HG03060 (cell line): ENCODE measurements around the gene FNDC3B.

Experiments
- ATAC-seq: cut with Tn5 transposase; IDR thresholded peaks from one replicate; pipeline ENCODE4 v1.9.1; 2021; ENCODE audit warnings: low read depth, moderate number of reproducible peaks; ENCODE audit not compliant: unreplicated experiment

Gene FNDC3B

GRCh38 chr3:172130717-172131050, 91.3 kb downstream of the FNDC3B start:
- no peak for ATAC-seq

DNA sequence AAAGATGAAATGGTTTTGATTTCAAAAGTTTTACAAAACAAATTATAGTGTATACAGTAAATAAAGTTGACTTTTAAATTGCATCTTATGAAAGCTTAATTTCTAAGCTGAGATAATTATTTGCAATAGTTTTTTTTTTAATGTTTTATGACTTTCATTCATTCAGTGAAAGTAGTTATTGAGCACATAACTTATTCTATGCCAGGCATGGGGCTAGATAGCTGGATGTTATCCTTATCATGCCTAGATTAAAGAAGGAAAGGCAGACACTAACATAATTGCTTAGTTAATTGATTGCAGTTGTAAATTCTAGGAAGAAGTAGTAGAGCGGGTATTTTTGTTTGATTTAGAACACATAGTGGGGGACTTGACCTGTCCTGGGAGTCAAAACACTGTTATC, 92.4 kb downstream of the FNDC3B start:
- no peak for ATAC-seq

DNA sequence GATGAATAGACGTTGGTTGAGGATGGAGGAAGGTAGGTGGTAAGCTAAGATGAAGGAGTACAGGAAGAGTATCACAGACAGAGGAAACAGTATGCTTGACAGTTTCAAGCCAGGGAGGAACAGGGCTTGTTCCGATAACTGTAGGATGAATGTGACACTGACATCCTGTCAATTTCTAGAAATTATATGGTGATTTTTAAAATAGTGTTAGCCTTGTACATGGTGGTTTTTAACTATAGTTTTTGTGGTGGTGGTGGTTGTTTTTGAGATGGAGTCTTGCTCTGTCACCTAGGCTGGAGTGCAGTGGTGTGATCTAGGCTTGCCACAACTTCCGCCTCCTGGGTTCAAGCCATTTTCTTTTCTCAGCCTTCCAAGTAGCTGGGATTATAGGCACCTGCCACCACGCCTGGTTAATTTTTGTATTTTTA, 92.8 kb downstream of the FNDC3B start:
- no peak for ATAC-seq

DNA sequence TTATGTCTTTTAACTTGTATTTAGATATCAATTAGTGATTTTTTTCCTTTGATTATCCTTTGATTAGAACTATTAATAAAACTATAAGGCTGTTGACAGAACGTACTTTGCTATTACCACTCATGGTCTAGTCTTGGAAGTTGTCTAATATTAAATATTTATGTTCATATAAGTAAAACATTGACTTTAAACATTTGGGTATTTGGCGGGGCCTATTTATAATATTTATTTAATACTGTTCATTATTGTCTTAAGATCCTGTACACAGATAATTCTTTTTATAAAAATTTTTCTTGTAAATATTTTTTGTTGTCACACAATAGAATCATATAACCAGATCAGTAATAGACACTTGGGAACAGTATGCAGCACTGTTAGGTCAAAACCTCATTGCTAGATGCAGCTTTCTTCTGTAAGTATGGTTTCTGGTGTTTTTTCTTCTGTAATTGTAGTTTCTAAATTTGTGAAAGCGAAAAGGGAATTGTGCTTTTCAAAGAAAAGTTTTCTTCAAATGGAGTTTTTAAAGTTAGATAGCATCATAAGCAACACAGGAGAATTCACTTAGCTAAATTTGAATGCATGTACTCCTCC, 93.4 kb downstream of the FNDC3B start:
- ATAC-seq, result no peak

DNA sequence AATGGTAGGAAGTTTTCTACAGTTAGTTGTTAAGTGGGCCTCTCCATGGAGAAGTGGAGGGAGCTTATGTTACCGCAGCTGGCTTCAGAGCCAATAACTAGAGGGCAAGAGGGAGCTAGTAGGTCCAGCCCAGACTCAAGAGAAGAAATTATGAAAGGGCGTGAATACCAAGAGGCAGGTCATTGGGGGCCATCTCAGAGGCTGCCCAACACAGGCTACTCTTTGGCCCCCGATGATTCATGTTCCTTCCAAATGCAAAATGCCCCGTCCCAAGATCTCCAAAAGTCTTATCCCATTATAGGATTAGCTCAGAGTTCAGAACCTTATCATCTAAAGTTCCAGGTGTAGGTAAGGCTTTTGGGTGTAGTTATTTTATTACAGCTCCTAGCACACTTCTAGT, 94.5 kb downstream of the FNDC3B start:
- no peak for ATAC-seq

DNA sequence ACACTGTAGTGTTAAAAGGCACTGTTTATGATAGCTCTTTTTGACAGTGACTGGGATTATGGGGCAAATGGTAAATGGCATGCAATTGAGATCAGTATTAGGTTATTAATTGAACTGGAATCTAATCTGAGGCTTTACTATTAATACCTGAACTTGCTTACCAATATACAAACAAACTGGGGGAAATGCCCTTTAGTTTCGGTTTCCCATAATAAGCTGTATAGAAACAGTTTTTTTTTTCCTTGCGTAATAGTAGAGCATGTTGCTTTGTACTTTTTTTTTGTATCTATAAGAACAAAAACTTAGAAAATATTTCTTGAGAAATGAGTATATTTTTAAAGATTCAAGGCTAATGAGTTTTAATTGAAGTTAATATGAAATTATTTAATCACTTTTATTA, 95.0 kb downstream of the FNDC3B start:
- no peak for ATAC-seq

DNA sequence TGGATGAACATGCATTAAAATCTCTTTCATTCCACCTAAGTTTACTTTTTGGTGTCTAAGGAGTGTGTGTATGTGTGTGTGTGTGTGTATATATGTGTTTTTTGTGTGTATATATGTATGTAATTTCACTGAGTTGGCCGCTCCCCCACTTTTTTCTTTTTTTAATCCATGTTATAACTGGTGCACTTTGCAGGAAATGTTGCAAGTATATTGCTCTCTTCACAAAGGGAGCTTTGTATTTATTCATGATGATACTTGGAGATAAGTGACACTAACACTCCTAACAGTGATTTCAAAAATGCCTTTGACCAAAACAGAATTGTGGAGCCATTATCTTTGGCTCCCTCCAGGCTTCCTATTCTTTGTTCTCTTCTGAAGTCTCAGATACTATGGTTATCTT, 95.8 kb downstream of the FNDC3B start:
- ATAC-seq, result no peak

DNA sequence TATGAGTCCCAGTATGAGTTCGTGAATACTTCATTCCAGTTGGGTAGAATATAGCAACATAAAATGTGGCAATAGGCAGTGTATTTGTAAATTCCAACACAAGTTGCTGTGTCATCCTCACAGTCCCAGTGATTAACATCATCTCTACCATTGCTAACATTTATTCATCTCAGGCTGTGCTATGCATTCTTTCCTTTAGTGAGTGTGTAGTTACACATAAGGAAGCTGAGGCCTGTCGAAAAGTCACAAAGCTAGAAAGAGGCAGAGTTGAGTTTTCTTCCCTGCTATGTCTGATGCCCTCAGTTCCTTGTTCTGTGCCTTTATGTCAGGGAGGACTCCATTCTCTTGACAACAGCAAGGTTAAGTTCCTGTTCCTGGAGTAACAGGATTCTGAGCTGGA, 96.4 kb downstream of the FNDC3B start:
- no peak for ATAC-seq

DNA sequence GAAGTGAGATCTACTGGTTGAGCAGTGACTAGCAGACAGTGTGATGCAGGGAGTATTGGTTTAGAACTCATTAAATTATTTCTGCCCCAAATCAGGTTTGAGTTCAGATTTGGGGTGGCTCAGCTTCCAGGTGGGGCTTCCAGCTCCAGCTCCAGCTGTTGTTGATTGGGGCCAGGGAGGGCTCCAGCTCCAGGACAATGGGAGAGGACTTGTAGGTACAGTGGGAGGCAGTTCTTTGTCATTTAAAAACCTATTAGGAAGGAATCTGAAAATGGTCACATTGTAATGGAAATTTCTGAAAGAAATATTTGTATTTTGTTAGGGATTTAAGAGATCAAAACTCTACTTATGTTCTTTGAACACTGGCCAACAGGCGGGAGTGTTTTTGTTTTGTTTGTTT, 97.0 kb downstream of the FNDC3B start:
- no peak for ATAC-seq

DNA sequence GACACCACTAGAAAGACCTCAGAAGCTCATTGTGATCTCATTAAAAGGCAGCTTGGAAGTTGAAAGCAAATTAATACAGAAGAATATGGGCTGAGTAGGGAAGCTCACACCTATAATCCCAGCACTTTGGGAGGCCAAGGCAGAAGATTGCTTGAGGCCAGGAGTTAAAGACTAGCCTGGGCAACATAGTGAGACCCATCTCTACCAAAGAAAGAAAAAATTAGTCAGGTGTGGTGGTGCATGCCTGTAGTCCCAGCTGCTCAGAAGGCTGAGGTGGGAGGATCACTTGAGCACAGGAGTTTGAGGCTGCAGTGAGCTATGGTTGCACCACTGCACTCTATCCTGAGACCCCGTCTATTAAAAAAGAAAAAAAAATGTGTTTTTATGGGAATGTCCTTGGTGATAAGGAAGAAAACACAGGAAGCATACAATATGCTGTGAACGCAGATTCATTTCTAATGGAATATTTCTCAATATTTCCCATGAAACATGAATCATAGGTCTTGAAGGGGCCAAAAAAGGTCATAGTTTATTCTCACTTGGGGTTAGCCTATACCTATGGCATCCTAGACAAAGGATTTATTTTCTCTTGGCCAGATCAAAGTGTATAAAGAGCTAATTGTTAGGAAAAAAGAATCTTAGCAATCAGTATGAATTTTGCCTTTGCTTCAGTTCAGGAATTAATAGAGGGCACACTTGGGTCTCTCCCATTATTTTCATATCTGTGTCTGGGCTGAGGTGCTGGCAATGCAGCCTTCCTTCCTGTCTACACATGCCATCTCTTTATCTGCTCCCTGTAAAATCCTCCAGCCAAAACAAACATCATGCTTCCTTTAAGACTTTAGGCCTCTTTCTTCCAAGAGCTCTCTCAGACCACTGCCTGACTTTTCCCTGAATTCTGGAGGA, 98.2 kb downstream of the FNDC3B start:
- ATAC-seq, result no peak

- ATAC-seq, result no peak
These were observed 98.8 kb downstream of the FNDC3B start for GRCh38 chr3:172138193-172138537.

GRCh38 chr3:172138792-172139507, 99.6 kb downstream of the FNDC3B start:
- peak; percentile 25 for ATAC-seq

DNA sequence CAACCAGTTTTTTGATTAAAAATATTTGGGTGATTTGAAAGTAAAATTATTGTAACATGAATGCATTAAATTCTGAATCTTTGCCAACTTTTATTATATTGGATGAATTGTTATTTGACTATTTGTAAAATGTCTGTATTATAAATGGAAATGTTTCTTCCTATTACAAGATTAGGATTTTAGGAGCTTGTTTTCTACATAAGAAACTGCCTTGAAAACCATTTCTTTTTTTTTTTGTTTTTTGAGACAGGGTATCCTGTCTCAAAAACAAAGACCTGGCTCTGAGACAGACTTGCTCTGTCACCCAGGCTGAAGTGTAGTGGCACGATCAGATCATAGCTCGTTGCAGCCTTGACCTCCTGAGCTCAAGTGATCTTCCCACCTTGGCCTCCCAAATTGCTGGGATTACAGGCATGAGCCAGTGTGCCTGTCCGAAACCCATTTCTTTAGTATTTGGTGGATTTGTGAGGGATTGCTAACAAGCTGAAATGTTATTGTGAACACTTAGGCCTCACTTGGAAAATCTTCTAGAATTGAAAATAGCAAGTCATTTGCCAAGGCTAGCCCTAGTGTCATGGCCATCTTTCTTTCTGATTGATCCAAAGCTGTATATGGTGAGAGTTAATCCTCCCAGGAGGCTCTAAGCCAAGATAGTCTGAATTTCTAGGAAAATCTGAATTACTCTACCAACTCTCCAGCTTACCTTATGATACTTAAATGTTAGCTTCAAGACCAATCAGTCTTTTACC, 100.3 kb downstream of the FNDC3B start:
- ATAC-seq, result no peak

GRCh38 chr3:172140499-172141391, 101.4 kb downstream of the FNDC3B start:
- ATAC-seq, result no peak

- peak; percentile 74 for ATAC-seq
These were observed 102.9 kb downstream of the FNDC3B start for GRCh38 chr3:172142051-172142863.

GRCh38 chr3:172142864-172143451, 103.6 kb downstream of the FNDC3B start:
- ATAC-seq, result no peak

GRCh38 chr3:172143739-172144497, 104.5 kb downstream of the FNDC3B start:
- no peak for ATAC-seq

DNA sequence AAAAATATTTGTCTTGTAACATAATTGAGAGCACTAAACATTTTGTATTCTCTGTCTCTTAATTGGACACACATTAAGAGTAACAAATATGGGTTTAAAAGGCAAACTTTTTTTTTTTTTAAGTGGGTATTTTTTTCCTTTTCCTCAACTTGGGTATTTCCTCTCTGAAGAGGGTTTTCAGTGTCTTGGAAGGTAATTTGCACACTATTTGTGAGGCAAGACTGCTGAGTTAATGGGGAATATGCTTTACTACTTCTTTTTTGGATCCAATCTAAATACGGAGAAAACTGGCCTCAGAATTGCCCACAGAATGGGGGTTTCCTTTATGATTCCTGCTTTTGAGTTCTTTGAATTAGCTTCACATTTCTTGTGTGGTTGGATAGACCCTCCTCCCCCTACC, 105.2 kb downstream of the FNDC3B start:
- no peak for ATAC-seq
